Measurements from ENCODE around the gene OR2T10.
"Not testable (repeated sequence)": the region's sequence is repeated elsewhere in the genome, so short reads cannot be mapped to it uniquely, and the experiment has no call there.

The OR2T10 gene

GRCh38 chr1:248590055-248590454 lies 7.4 kb downstream of the OR2T10 start:
- DNase-seq (ENCODE audit: extremely low read depth, low read depth), result no peak
- no peak for TF ChIP-seq CTCF (IDR thresholded peaks at IDR 0.05; ENCODE audit: low read depth, low read length)

- DNase-seq (ENCODE audit: extremely low read depth, low read depth), result no peak
- no peak for TF ChIP-seq CTCF (IDR thresholded peaks at IDR 0.05; ENCODE audit: low read depth, low read length)
Observed at GRCh38 chr1:248589334-248589733, 8.2 kb downstream of the OR2T10 start.

GRCh38 chr1:248585266-248585665 lies 12.2 kb downstream of the OR2T10 start:
- no peak for TF ChIP-seq CTCF (IDR thresholded peaks at IDR 0.05; ENCODE audit: low read depth, low read length)
- DNase-seq (ENCODE audit: extremely low read depth, low read depth), result no peak

- DNase-seq (ENCODE audit: extremely low read depth, low read depth), result no peak
- no peak for TF ChIP-seq CTCF (IDR thresholded peaks at IDR 0.05; ENCODE audit: low read depth, low read length)
Observed at GRCh38 chr1:248576260-248576980, 21.1 kb downstream of the OR2T10 start.

GRCh38 chr1:248574657-248575056 lies 22.8 kb downstream of the OR2T10 start, which contains the start of gene OR2T34:
Gene OR2T34, minus strand, starts transcription at chr1:248574757. Its CDS starts 0 bp downstream, at chr1:248574757.
- DNase-seq (ENCODE audit: extremely low read depth, low read depth), result not testable (repeated sequence)

GRCh38 chr1:248573856-248574255 lies 23.6 kb downstream of the OR2T10 start:
- DNase-seq (ENCODE audit: extremely low read depth, low read depth), result not testable (repeated sequence)

- DNase-seq (ENCODE audit: extremely low read depth, low read depth), result not testable (repeated sequence)
Observed at GRCh38 chr1:248572049-248572448, 25.5 kb downstream of the OR2T10 start.

GRCh38 chr1:248570811-248571210 lies 26.7 kb downstream of the OR2T10 start:
- not testable (repeated sequence) for DNase-seq (ENCODE audit: extremely low read depth, low read depth)

GRCh38 chr1:248569049-248569448 lies 28.5 kb downstream of the OR2T10 start:
- not testable (repeated sequence) for DNase-seq (ENCODE audit: extremely low read depth, low read depth)

- not testable (repeated sequence) for DNase-seq (ENCODE audit: extremely low read depth, low read depth)
Observed at GRCh38 chr1:248565530-248566373, 31.7 kb downstream of the OR2T10 start.

GRCh38 chr1:248562672-248563071 lies 34.8 kb downstream of the OR2T10 start, which contains the start of gene OR2T29:
Gene OR2T29, minus strand, starts transcription at chr1:248562772. Its CDS starts 3,281 bp downstream, at chr1:248559491.
- not testable (repeated sequence) for DNase-seq (ENCODE audit: extremely low read depth, low read depth)

- DNase-seq (ENCODE audit: extremely low read depth, low read depth), result not testable (repeated sequence)
Observed at GRCh38 chr1:248551027-248551426, 46.5 kb downstream of the OR2T10 start.

- not testable (repeated sequence) for DNase-seq (ENCODE audit: extremely low read depth, low read depth)
Observed at GRCh38 chr1:248547383-248547782, 50.1 kb downstream of the OR2T10 start.
